Heart right ventricle (tissue), 16 donors: ENCODE results near the gene CYP2S1. TPM values are rescaled to one million over a fixed set of nuclear protein-coding genes. Genes with fewer than 3 reads are reported as not detected.
A peak's percentile ranks its signal among the peaks of the same experiment; 100 is the strongest.
"Not testable (repeated sequence)": the region's sequence is repeated elsewhere in the genome, so short reads cannot be mapped to it uniquely, and the experiment has no call there.

ENCODE experiments used
- ATAC-seq, 8 donors: fragments of 200-7000 bp; cut with Tn5 transposase; one replicate each; pipeline ENCODE4 v1.9.1; 2020; ENCODE audit warnings: mild to moderate bottlenecking in 8 of 8, moderate library complexity in 8 of 8, moderate number of reproducible peaks in 1 of 8
- DNase-seq, 2 donors: peaks; one replicate each; pipeline ENCODE4 v3.0.0-alpha.2; 2020
- H3K27ac ChIP-seq, 10 donors: fragments of 200-600 bp; sonication (generic) in 2 of 10; one replicate each; pipeline versions ENCODE4 v1.5.0 to v1.8.0; 2020 to 2022; ENCODE audit warnings: mild to moderate bottlenecking in 3 of 10
- H3K27me3 ChIP-seq, 7 donors: fragments of 200-600 bp; one replicate each; pipeline ENCODE4 v1.8.0; 2021 to 2022; ENCODE audit warnings: mild to moderate bottlenecking in 2 of 7
- H3K36me3 ChIP-seq, 9 donors: fragments of 200-600 bp; sonication (generic) in 1 of 9; one replicate each; pipeline versions ENCODE4 v1.5.0 to v1.8.0; 2020 to 2022; ENCODE audit warnings: mild to moderate bottlenecking in 2 of 9
- H3K4me1 ChIP-seq, 9 donors: fragments of 200-600 bp; sonication (generic) in 1 of 9; one replicate each; pipeline versions ENCODE4 v1.5.0 to v1.8.0; 2020 to 2022; ENCODE audit warnings: mild to moderate bottlenecking in 4 of 9
- H3K4me3 ChIP-seq, 10 donors: fragments of 200-600 bp; sonication (generic) in 2 of 10; one replicate each; pipeline versions ENCODE4 v1.5.0 to v1.8.0; 2020 to 2022; ENCODE audit warnings: mild to moderate bottlenecking in 7 of 10, moderate library complexity in 2 of 10
- H3K9me3 ChIP-seq, 11 donors: fragments of 200-600 bp in 10 of 11; sonication (generic) in 2 of 11; one replicate each; pipeline versions ENCODE4 v1.5.0 to v1.8.0; 2013 to 2022; ENCODE audit warnings: mild to moderate bottlenecking in 2 of 11, control low read depth in 1 of 11, moderate library complexity in 1 of 11
- CTCF ChIP-seq, 9 donors: fragments of 200-600 bp; sonication (generic) in 2 of 9; IDR thresholded peaks; one replicate each; pipeline versions ENCODE4 v1.5.0 to v1.8.0; 2021 to 2022; ENCODE audit warnings: antibody characterized with exemption in 9 of 9, mild to moderate bottlenecking in 5 of 9, moderate library complexity in 1 of 9
- WGBS, 2 donors: extraction: QIAGEN DNeasy Blood & Tissue Kit; methylation state at CpG; one replicate each; pipeline ENCODE4 v1.1.7; 2013; ENCODE audit warnings: inconsistent platforms in 1 of 2; 5-methylcytosine and 5-hydroxymethylcytosine counted together
- intact Hi-C, 10 donors: fragments of 100-400 bp; cut with DNase I; formaldehyde crosslinking; loops; one replicate each; pipeline versions ENCODE4 v1.11.1 to v1.14.2; 2022
- polyA plus RNA-seq, 2 donors: library from polyadenylated mRNA; stranded (reverse); fragments of 200-250 nt; gene quantifications; one replicate each; pipeline ENCODE4 v1.2.3, GENCODE V29; 2013
- total RNA-seq, 10 donors: library from RNA; stranded (reverse); fragmentation: NEBNext Ultra II Directional in 3 of 10; extraction: Animal tissue kit (Norgen Biotek cat#: 25700) in 3 of 10; gene quantifications; one replicate each; pipeline versions ENCODE4 v1.2.1 to v1.2.4, GENCODE V29; 2021 to 2023
- donor health status: Arrhythmogenic right ventricular cardiomyopathy.
- donor health status: ischemic (EF 13 %, LVEDD 7.1; RV severe dilation, severe dysfunction).
- donor health status: healthy with polysubstance abuse.
- donor health status: DM: no; HTN: yes; CAD: no.
- donor health status: DM: no; HTN: no; CAD: no.
- donor health status: ischemic (EF 25% LVEDD 6.9; RV normal size, moderate dysfunction).
- donor health status: ischemic (EF 25% LVEDD 5.7; RV mildly dilated, moderate dysfunction).
- donor health status: healthy.
- donor health status: DM: yes; HTN: yes; CAD: no.
- donor health status: Ischemic cardiomyopathy.
- donor health status: ischemic (EF 35%, LVEDD 5.7; RV mildly dilated, moderate dysfunction).
- donor health status: nonischemic (EF 11% LVEDD 7.7; RV severe dilation, severe dysfunction).
- donor health status: DM: yes; HTN: yes; CAD: no.
- donor health status: PGD.
- donor health status: ischemic (EF 29% LVEDD 5.4; RV normal size, mild dysfunction).
- donor health status: nonischemic (EF 23%, LVEDD 6.1; RV moderate dilation, normal function).

CYP2S1 gene
- total and polyA plus RNA-seq, 12 donors = 0.29 to 1.1 (median 0.44) TPM; not detected in 5

- no peaks in the 10 kb centered on the region for H3K9me3 ChIP-seq
- no peak overlapping the region for H3K27ac ChIP-seq
- no peak overlapping the region for H3K4me3 ChIP-seq
- H3K27me3 ChIP-seq = peaks cover 0 to 49% (median 20%) of the 10 kb centered on the region in 7 donors
- TF ChIP-seq CTCF (IDR thresholded peaks at IDR 0.05) = no peak
- intact Hi-C loops = no loop called here
- H3K36me3 ChIP-seq = no peaks in the 10 kb centered on the region
- ATAC-seq (no peak), DNase-seq (no peak)
- peaks cover 0 to 16% (median 0%) of the 10 kb centered on the region in 9 donors for H3K4me1 ChIP-seq
- 72 to 76% methylated on average over 11 of the region's 11 CpGs for WGBS, 2 donors
These were observed 5.5 kb downstream of the CYP2S1 start for GRCh38 chr19:41198559-41198958.

GRCh38 chr19:41203371-41203770 is 10.4 kb downstream of the CYP2S1 start:
- Histone ChIP-seq H3K4me1 (peaks cover 0 to 19% (median 0%) of the 10 kb centered on the region in 9 donors), H3K9me3 (no peaks in the 10 kb centered on the region), H3K27me3 (peaks cover 0 to 19% (median 7%) of the 10 kb centered on the region in 7 donors), H3K27ac (no peak overlapping the region), H3K4me3 (no peak overlapping the region), H3K36me3 (no peaks in the 10 kb centered on the region)
- intact Hi-C loops = loop anchor here in 4 of 10 donors (5.0 to 10.0 kb wide), 3 partner anchors 104 to 371 kb away; partner anchors contain the start of genes CEACAM21 (in 1 of the 4) and DMAC2 (in 1 of the 4)
- ATAC-seq = peak in 1 of 8 donors; percentile 43
- no peak for DNase-seq
- WGBS, 2 donors = 86 to 92% methylated on average over 18 of the region's 18 CpGs
- TF ChIP-seq CTCF (IDR thresholded peaks at IDR 0.05) = no peak

- H3K27ac ChIP-seq = peak overlapping the region in 1 of 10 donors; percentile 4
- intact Hi-C loops = loop anchor here (1.0 to 10.0 kb wide), 10 partner anchors 56 to 370 kb away; partner anchors contain the start of genes CCDC97 (in 1 of the 10), CEACAM21 (in 1 of the 10) and DMAC2 (in 1 of the 10)
- not testable (repeated sequence) for H3K27me3 ChIP-seq, H3K36me3 ChIP-seq, H3K9me3 ChIP-seq, H3K4me3 ChIP-seq
- H3K4me1 ChIP-seq = peaks cover 0 to 19% (median 0%) of the 10 kb centered on the region in 9 donors
- DNase-seq = peak; percentile 70 to 85
- ATAC-seq = peak; percentile 85 to 91 (median 88)
- TF ChIP-seq CTCF (IDR thresholded peaks at IDR 0.05) = peak; percentile 68 to 89 (median 85)
- WGBS, 2 donors = 31 to 33% methylated on average over 3 of the region's 7 CpGs
These were observed 11.3 kb downstream of the CYP2S1 start for GRCh38 chr19:41204338-41204737.

GRCh38 chr19:41205995-41206394 is 13.0 kb downstream of the CYP2S1 start:
- H3K27me3 ChIP-seq = no peaks in the 10 kb centered on the region
- ATAC-seq (no peak), DNase-seq (no peak)
- H3K9me3 ChIP-seq = no peaks in the 10 kb centered on the region
- 75% methylated on average over 10 of the region's 10 CpGs for WGBS, 2 donors
- no peak overlapping the region for H3K4me3 ChIP-seq
- TF ChIP-seq CTCF (IDR thresholded peaks at IDR 0.05) = no peak
- peaks cover 0 to 19% (median 0%) of the 10 kb centered on the region in 9 donors for H3K4me1 ChIP-seq
- intact Hi-C loops = loop anchor here in 8 of 10 donors (2.0 to 10.0 kb wide), 8 partner anchors 51 to 369 kb away; partner anchors contain the start of genes CCDC97 (in 1 of the 8), CEACAM21 (in 1 of the 8), DMAC2 (in 1 of the 8) and TGFB1 (in 1 of the 8)
- no peaks in the 10 kb centered on the region for H3K36me3 ChIP-seq
- peak overlapping the region in 3 of 10 donors; percentile 12 to 70 (median 70) for H3K27ac ChIP-seq
